Stimulated activated CD4-positive, alpha-beta T cell treated with anti-CD3 and anti-CD28 coated beads, Interleukin-1b, Interleukin-23, amount 100 ng/mL, for 1 hour (primary cell): Measurements from ENCODE around the gene HS2ST1.
"Not testable (repeated sequence)": the region's sequence is repeated elsewhere in the genome, so short reads cannot be mapped to it uniquely, and the experiment has no call there.

Experiments used
- DNase-seq, 2 donors: peaks; one replicate each; pipeline ENCODE4 v3.0.0-alpha.2; 2020; ENCODE audit warnings: low read depth in 2 of 2

Gene HS2ST1

DNA sequence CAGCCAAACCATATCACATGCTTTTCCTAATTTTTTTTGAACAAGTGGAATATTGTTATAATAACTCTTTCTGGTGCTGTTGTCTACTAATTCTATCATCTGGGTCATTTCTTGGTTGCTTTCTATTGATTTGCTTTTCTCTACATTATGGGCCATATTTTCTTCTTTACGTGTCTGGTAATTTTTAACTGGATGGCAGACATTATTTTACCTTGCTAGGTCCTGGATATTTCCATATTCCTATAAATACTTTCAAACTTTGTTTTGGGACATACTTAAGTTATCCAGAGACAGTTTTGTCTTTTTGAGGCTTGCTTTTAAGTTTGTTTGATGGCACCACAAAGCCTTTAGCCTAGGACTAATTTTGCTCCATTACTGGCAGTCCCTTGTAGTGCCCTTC is 11.3 kb downstream of the HS2ST1 start:
- DNase-seq: no peak

DNA sequence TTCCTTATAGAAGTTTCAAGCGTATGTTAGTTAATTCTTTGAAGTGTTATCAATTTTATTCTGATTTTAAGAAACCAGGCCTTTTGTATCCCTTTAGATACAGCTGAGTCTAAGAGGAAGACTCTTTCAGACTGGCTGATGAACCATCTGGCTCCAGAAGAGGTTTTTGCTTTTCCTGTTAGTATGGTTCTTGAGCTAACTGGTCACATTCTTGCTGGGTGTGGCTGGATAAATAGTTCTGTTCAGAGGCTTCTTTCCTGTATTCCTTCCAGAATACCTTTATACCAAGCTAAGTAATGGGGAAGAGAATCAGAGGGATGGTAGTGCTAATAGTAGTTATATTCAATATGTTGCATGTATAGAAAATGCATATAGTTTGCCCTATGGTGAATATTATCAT is 12.4 kb downstream of the HS2ST1 start:
- no peak for DNase-seq

- no peak for DNase-seq
Observed at GRCh38 chr1:86928819-86929218, 14.4 kb downstream of the HS2ST1 start.

GRCh38 chr1:86933051-86933450 is 18.6 kb downstream of the HS2ST1 start:
- DNase-seq: no peak

GRCh38 chr1:86933562-86934377 is 19.3 kb downstream of the HS2ST1 start:
- no peak for DNase-seq

DNA sequence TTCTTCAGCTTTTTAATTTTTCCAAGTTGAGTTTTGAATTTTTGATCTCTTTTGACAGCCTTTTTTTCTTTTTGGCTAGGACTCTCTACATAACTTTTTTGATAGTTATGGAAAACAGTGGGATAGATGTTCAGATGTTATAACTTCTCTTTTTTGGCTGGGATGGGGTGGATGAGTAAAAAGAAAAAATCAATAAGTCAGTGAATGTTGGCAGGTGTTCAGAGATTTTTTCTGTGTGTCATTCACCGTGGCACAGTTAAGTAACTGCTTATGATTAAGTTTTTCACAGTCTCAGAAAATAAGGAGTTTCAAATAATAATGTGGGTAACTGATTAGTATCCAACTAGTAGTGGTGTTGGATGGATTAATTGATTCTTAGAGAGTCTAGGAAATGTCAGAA is 24.0 kb downstream of the HS2ST1 start:
- DNase-seq: no peak

GRCh38 chr1:86938855-86939254 is 24.4 kb downstream of the HS2ST1 start:
- no peak for DNase-seq

DNA sequence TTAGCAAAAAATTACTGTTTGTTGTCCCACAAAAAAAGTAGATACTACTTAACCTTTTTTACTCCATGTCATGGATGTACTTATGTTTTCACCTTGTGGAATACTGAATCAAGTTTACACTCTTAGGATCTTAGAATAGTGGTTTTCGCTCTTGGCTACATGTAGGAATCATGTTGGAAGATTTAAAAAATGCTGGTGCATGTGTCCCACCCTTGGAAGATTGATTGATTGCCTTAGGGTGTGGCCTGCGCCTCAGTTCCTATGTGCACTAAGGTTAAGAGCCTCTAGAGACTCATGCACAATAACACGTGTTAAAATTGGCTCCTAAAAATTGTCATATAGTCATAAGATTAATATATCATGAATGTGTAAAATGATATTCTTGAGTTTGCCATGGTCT is 25.0 kb downstream of the HS2ST1 start:
- DNase-seq: no peak

- DNase-seq: no peak
Observed at GRCh38 chr1:86940599-86940998, 26.2 kb downstream of the HS2ST1 start.

DNA sequence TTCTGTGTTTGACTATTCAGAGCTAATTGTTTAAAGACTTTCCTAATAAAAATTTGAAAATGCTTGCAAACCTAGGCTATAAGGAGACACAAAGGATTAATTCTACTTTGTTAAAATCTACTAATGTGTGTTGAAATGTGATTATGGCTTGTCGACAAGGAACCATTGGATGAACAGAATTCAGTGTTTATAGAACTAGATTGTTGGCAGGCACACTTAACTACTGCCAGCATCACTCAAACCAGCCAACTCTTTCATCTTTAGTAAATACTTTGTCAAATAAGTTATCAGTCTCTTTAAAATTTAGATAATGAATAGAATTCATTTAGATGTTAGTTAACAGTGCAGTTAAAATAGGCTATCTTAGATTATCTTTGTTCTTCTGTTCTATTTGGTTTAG is 27.6 kb downstream of the HS2ST1 start:
- DNase-seq: no peak

DNA sequence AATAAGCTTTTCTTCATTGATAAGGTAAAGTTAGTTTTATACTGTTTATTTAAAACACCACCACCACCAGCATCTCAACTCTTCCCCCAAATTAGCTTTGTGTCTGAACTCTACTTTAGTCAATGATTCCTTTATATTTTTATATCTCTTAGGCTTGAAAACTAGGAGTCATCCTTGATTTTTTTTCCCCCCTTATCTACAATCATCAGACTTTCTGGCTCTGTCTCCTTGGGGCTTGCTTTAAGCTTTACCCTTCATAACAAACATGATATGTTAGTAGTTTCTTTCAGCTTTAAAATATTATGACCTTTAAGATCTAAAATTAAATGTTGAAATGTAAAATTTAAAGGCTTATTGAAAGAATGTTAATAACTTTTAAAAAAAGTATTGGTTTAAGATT is 28.3 kb downstream of the HS2ST1 start:
- DNase-seq: no peak

DNA sequence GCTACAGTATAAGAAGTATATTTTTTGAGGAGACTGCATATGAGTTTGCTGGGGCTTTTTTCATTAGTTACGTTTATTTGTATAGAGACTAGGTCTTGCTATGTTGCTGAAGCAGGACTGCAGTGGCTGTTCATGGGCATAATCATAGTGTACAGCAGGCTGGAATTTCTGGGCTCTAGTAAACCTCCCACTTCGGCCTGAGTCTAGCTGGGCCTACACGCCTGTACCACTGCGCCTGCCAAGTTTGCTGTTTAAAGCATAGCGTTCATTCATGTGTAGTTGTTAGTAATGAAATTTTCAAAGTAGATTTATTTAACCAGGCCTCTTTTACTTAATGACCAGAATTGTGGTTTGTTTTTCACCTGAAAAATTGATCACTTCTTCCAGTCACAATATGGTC is 33.8 kb downstream of the HS2ST1 start:
- DNase-seq: no peak

GRCh38 chr1:86950712-86951419 is 36.4 kb downstream of the HS2ST1 start:
- DNase-seq: no peak

DNA sequence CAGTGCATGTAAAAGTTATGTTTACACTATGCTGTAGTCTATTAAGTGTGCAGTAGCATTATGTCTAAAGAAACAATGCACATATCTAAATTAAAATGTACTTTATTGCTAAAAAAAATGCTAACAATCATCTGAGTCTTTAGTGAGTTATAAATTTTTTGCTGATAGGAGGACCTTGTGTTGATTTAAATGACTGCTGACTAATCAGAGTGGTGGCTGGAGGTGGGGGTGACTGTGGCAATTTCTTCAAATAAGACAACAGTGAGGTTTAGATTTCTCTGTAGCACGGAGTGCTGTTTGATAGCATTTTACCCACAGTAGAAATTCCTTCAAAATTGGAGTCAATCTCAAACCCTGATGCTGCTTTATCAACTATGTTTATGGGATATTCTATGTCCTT is 37.0 kb downstream of the HS2ST1 start:
- DNase-seq: no peak

DNA sequence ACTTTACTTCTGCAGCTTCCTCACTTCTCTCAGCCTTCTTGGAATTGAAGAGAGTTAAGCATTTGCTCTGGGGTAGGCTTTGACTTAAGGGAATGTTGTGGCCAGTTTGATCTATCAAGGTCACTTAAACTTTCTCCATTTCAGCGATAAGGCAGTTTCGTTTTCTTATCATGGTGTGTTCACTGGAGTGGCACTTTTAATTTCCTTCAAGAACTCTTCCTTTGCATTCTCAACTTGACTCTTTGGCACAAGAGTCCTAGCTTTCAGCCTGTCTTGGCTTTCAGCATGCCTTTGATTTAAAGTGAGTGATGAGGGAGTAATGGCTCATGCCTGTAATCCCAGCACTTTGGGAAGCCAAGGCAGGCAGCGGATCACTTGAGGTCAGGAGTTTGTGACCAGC is 38.7 kb downstream of the HS2ST1 start:
- DNase-seq: no peak

DNA sequence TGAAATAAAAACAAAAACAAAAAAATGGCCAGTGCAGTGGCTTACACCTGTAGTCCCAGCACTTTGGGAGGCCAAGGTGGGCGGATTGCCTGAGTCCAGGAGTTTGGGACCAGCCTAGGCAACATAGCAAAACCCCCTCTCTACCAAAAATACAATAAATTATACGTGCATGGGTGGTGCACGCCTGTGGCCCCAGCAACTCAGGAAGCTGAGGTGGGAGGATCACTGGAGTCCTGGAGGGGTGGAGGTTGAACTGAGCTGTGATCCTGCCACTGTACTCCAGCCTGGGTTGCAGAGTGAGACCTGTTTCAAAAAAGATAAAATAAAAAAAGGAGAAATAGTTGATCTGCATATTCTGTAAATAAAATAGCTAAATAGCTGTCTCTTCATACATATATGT is 41.2 kb downstream of the HS2ST1 start:
- DNase-seq: no peak

DNA sequence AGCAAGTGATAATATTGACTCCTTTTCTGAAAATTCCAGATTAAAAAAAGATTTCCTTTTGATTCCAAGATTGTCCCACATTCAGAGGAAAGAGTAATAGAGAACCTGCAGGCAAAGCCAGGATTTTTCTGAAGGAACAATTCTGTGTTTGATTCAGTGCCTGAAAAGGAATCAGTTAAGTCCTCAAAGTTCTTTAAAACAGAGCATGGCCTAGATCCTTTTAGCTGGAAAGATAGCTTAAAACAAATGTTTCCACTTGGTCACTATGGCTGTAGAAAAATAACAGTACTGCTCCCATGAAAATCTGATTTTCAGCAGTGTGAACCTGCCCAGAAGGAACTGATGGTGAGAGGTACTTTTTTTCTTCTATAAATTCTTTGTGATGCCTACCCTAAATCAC is 41.8 kb downstream of the HS2ST1 start:
- no peak for DNase-seq

DNA sequence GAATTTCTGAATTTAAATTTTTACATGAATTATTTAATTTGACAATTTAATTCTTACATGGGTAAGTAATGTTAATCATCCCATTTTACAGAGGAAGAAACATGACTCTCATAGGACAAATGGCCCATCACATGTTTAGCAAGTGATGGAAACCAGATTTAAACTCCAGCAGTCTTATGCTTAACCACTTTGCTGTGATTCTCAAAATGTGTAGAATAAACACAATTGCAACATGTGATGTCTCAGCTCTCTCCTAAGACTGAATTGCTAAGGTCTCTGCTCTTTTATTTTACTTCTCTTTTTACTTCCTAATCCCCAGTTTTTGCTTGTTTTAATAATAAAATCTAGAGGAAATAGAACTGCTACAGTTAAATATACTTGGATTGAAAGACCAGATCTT is 42.8 kb downstream of the HS2ST1 start:
- DNase-seq: no peak

- DNase-seq: no peak
Observed at GRCh38 chr1:86960548-86960947, 46.1 kb downstream of the HS2ST1 start.

DNA sequence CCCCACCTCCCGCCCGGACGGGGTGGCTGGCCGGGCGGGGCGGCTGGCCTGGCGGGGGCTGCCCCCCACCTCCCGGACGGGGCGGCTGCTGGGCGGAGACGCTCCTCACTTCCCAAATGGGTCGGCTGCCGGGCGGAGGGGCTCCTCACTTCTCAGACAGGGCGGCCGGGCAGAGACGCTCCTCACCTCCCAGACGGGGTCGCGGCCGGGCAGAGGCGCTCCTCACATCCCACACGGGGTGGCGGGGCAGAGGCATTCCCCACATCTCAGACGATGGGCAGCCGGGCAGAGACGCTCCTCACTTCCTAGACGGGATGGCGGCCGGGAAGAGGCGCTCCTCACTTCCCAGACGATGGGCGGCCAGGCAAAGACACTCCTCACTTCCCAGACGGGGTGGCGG is 49.4 kb downstream of the HS2ST1 start:
- not testable (repeated sequence) for DNase-seq

DNA sequence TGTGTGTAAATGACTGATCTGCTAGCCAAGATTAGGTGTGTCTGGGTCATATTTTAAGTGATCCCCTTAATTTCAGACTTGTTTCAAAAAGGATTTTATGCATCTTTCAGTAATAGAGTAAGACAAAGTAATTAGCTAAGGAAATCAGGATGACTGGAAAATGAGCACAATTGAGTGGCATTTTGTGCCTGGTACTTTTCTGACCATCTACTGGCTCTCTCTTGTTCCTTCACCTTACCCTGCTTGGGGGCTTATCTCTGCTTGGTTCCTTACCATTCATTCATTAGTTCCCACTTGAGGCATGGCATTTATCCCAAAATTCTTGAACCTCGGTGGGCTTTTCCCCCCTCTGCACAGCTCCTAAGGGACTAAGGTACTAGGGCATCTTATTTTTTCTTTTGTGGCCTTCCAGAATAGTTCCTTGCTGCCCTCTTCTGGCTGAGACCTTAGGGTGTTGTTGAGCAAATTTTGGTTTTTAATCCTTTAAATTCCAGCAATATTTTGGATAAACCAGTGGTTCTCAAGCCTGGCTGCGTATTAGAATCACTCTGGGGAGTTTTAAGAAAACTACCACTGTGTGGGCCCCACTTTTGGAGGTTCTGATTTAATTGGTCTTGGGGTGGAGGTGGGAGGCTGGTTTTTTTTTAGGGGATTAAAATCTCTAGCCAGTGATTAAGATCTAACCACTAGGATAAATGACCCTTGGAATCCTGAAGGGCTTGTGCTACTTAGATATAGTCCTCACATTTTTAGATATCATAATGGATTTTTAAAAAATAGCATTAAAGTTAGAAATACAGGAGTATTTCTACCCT is 50.8 kb downstream of the HS2ST1 start:
- DNase-seq: no peak

- DNase-seq: no peak
Observed at GRCh38 chr1:86965827-86966182, 51.4 kb downstream of the HS2ST1 start.

- DNase-seq: no peak
Observed at GRCh38 chr1:86970938-86971337, 56.5 kb downstream of the HS2ST1 start.
